Stimulated activated CD4-positive, alpha-beta T cell treated with anti-CD3 and anti-CD28 coated beads, Interleukin-2, amount 100 ng/mL, for 24 hours (primary cell): Measurements from ENCODE around the gene RUVBL1.
"Not testable (repeated sequence)": the region's sequence is repeated elsewhere in the genome, so short reads cannot be mapped to it uniquely, and the experiment has no call there.

Source experiments
- DNase-seq, 2 donors: peaks; one replicate each; pipeline ENCODE4 v3.0.0-alpha.2; 2020

The RUVBL1 gene

GRCh38 chr3:128123538-128124368 is at the start of gene RUVBL1:
TSS of gene RUVBL1 (minus strand) at chr3:128123812. CDS start at chr3:128123724, 88 bp downstream.
- peak; percentile 96 to 97 for DNase-seq

DNA sequence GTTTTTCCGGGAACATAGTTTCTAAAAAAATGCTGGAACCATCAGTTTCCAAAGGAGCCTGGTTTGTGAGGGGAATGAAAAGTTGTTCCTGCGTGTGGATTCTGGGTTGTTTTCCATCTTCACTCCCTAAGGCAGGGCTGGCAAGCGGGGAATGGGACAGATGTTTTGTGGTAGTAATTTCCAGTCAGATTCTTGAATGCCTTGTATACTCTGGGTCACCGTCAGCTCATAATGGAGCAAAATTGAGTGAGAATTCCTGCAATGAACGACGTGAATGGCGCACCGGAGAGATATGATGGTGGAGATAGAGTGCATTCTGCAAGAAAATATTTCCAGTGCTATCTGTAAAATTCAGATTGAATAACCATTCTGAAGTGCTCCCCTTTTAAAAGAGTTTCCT is 49.6 kb upstream of the RUVBL1 start:
- no peak for DNase-seq

DNA sequence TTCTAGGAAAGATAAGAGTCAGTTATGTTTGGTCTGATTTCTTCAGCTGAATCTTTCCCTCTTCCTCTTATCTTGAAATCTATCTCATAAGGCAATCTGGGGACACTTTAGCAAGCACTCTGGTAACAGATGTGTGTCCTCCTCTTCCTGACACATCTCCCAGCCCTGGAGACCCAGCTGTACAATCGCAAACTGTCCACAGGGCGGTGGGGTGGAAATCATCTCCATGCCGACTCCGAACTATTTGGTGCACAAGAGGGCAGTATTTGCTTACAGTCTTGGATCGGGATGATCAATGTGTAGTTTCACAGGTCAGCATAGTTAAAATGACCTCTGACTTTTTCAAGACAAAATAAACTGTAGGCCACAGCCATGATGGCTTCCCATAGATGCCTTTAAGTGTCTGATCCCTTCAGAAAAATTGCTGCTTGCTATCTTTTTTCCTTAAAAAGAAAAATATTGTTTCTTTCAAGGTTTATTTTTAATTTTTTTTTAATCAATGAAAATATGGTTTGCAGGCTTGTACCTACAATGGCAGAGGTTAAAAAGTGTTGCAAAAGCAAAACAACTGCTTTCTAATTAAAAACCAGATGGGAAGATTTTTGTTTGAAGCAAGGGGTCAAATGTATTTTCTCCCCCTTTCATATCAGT is 47.4 kb upstream of the RUVBL1 start:
- DNase-seq = no peak

DNA sequence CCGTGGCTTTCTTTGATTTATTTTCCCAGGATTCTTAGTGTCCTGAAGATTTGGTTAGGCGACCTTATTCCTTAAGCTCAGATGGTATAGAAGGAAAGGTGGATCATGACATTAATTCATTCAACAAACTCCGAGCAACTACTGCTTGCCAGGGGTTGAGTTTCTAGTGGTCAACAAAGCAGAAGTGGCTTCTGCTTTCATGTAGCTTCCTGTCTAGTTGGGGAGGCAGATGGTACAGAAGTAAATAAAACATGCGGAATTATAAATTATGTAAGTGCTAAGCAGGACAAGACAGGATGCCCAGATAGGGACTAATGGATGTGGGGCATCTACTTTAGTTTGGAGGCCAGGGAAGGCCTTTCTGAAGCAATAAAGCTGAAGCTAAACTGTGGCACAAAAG is 45.2 kb upstream of the RUVBL1 start:
- no peak for DNase-seq

GRCh38 chr3:128167973-128168674 is 44.5 kb upstream of the RUVBL1 start:
- no peak for DNase-seq

GRCh38 chr3:128167646-128167972 is 44.0 kb upstream of the RUVBL1 start:
- DNase-seq = no peak

DNA sequence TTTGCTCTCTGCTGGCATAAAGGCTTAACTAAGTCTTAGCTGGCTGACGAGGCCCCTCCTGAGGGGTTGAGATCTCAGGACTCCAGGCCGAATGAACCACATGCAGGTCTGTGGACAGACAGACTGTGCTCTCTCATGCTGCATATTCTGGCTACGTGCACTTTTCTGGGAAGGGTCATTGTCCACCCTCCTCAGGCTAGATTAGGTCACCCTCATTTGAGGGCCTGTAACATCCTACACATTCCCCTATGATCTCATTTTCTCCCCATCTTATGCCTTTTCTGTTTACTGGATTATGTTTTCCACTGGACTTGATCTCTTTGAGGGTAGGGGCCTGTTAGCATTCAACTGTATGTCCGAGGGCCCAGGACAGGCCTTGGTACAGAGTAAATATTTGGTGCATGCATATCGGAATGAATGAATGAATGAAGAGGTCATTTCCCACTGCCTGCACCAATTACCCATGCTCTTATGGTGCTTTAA is 43.4 kb upstream of the RUVBL1 start:
- DNase-seq = no peak

- no peak for DNase-seq
Measured at GRCh38 chr3:128163432-128163831, 39.8 kb upstream of the RUVBL1 start.

DNA sequence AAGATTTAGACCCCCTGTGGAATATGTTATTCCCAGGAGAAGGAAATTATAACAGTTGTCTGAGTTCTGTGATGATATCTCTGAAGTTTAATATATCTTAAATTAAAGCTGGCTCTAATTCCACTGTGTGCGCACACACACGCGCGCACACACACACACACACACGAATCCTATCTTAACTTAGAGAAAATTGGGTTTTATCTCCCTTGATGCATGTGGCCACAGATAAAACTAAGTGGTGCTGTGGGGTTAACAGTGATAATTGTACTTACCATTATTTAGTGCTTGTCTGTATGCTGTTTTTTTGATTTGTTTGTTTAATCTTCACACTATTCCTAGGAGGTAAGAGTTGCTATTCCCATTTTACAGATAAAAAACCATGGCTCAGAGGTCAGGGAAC is 37.0 kb upstream of the RUVBL1 start:
- no peak for DNase-seq

DNA sequence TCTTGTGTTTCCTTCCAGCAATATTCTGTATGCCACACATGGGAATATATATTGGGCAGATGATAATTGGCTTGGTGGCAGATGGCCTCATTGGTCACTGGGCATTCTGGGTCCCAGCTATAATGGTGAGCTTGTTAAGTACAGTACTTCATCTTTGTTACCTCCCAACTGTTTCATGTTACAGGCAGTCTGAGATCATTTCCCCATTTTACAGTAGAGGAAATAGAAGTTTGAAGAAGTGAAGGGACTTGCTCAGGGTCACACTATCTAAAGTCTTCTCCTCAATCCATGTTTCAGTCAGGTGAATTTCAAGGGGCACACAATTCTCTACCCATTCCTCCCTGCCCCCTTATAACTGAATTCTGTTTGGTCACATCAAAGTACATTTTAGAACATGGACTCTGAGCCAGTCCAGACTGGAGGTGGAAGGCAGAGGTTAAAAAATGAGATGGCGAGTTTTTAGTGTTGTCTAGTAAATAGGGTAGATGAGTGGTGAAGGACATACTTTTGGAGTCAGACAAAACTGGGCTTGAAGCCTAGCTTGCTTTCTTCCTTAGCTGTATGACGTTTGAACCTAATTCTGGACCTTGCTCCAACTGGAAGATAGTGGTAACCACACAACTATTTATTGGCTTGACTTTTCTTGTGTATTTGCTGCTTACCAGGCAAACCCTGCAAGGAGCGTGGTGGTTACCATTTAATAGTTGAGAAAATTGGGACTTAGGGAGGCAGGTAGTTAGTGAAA is 32.2 kb upstream of the RUVBL1 start:
- no peak for DNase-seq

DNA sequence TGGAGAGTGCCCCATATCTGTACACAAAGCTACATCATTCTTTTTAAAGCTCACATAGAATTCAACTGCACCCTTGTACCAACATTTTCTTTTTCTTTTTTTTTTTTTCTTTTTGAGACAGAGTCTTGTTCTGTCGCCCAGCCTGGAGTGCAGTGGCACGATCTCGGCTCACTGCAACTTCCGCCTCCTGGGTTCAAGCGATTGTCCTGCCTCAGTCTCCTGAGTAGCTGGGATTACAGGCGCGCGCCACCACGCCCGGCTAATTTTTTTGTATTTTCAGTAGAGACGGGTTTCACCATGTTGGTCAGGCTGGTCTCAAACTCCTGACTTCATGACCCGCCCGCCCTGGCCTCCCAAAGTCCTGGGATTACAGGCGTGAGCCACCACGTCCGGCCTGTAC is 30.7 kb upstream of the RUVBL1 start:
- not testable (repeated sequence) for DNase-seq

GRCh38 chr3:128153156-128154041 is 29.8 kb upstream of the RUVBL1 start, which contains the start of gene EEFSEC:
TSS of gene EEFSEC (plus strand) at chr3:128153481. CDS start at chr3:128153508, 27 bp downstream.
- peak; percentile 89 to 90 for DNase-seq

DNA sequence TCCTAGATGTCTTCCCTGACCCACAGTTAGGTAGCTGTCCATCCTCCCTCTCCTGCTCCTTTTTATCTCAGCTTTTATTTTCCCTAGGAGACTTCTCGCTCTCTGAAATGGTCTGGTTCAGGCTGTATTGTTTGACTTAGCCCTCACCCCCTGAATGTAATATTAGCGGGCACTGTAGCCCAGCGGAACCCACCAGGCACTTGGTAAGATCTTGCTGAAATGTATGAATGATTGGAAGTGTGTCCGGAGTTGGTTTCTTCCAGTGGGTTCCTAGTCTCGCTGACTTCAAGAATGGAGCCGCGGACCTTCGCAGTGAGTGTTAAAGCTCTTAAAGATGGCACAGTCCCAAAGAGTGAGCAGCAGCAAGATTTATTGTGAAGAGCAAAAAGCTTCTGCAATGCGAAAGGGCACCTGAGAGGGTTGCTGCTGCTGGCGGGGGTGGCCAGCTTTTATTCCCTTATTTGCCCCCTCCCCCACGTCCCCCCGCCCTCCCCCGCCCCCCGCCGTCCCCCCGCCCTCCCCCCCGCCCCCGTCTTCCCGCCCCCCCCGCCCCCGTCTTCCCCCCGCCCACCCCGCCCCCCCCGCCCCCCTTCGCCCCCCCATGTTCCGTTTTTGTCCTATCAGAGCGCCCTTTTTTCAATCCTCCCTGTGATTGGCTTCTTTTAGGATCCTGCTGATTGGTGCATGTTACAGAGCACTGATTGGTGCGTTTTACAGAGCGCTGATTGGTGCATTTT is 29.0 kb upstream of the RUVBL1 start:
- peak in 1 of 2 donors; percentile 6 for DNase-seq

- DNase-seq = no peak
Measured at GRCh38 chr3:128151758-128152274, 28.2 kb upstream of the RUVBL1 start.

GRCh38 chr3:128149650-128150049 is 26.0 kb upstream of the RUVBL1 start:
- no peak for DNase-seq

DNA sequence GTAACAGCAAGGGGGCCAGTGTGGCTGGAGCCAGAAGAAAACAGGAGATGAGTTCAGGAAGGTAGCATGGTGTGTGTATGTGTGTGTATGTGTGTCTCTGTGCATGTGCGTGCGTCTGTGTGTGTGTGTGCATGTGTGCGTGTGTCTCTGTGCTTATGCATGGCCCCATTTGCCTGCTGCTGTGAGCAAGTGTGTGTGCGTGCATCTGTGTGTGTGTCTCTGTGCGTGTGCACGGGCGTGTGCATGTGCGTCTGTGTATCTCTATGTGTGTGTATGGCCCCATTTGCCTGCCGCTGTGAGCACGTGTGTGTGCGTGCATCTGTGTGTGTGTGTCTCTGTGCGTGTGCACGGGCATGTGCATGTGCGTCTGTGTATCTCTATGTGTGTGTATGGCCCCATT is 22.6 kb upstream of the RUVBL1 start:
- DNase-seq = no peak

DNA sequence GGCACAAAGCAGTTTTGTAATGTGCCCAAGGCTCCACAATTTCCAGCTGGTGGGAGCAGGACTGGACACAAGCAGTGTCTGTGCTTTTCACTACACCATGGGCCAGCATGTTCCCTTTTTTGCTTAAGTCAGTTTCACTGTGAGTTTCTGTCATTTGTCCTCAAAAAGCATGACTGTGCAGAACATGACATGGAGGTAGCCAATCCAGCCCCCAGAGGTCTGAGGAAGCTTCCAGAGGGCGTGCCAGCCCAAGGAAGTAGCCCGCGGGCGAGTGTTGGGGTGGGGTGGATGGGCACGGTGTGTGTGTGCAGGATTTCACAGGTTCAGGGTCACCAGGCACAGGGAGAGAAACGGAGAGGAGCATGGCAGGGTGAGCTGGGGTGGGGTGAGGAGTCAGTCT is 21.7 kb upstream of the RUVBL1 start:
- DNase-seq = no peak

- DNase-seq = no peak
Measured at GRCh38 chr3:128144512-128145187, 21.0 kb upstream of the RUVBL1 start.

DNA sequence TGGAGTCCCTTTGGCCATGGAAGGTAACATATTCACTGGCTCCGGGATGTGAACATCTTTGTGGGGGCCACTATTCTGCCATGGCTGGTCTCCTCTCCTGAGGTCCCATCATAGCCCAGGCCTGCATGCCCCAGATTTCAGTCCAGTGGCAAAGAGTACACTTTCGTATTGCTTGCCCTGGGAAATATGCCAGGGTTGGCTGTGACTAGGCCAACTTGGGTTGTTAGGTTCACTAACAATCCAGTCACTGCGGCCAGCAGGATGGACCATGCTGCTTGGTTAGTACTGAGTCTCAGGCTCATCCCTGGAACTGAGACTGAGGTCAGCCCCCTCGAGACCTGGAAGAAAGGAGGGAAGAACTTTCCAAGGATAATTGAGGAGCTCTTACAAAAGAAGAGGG is 19.9 kb upstream of the RUVBL1 start:
- no peak for DNase-seq

DNA sequence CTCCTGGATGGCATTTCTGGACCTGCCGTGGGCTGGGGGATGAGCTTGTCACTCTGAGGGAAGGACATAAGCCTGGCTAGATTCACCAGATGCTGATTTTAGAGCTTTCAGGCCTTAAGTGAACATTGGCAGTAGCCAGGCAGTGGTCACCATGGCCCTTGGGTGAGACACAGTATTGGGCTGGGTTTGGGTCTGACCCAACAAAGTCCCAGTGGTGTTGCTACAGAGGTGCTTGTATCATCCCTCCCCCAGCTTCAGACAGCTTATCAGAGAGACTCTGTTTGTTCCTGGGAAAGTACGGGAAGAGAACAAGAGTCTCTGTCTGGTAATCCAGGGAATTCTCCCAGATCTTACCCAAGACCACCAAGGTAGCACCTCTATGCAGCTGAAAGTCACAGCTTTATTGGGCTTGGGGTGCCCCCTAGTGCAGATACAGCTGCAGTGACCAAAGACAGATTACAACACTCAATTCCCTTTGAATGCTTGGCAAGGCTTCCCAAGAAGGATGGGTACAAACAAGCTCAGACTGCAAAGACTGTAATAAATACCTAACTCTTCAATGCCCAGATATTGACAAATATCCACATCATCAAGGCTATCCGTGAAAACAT is 9.8 kb upstream of the RUVBL1 start:
- DNase-seq = peak; percentile 35 to 46
